CD14-positive monocyte (primary cell): ENCODE data around the gene SLC27A2. TPM values are rescaled to one million over a fixed set of nuclear protein-coding genes. Genes with fewer than 3 reads are reported as not detected.

Experiments used
- DNase-seq, 3 donors: peaks; one replicate each; pipeline ENCODE4 v3.0.0-alpha.2; 2011 to 2022
- H2AFZ ChIP-seq: 2 replicates; pipeline ENCODE4 v1.6.0; 2012; ENCODE audit warnings: mild to moderate bottlenecking, low read depth, low read length, inconsistent platforms; ENCODE audit not compliant: insufficient read depth, poor library complexity, severe bottlenecking
- H3K27ac ChIP-seq, 2 donors: 1 replicate in 1 of 2; 2 replicates in 1 of 2; pipeline ENCODE4 v1.5.1; 2012 to 2013; ENCODE audit warnings: low read length in 2 of 2, control low read depth in 1 of 2, inconsistent platforms in 1 of 2, low read depth in 1 of 2, mild to moderate bottlenecking in 1 of 2
- H3K27me3 ChIP-seq, 2 donors: one replicate each; pipeline versions ENCODE4 v1.6.0 to v1.6.1; 2011 to 2013; ENCODE audit warnings: low read length in 2 of 2; ENCODE audit not compliant: control insufficient read depth in 2 of 2, insufficient read depth in 2 of 2
- H3K36me3 ChIP-seq, 2 donors: replicated peaks in 1 of 2; 1 replicate in 1 of 2; 2 replicates in 1 of 2; pipeline versions ENCODE4 v1.5.1 to v1.6.1; 2012 to 2013; ENCODE audit warnings: low read length in 2 of 2, control low read depth in 1 of 2, inconsistent platforms in 1 of 2, mild to moderate bottlenecking in 1 of 2; ENCODE audit not compliant: insufficient read depth in 2 of 2, control insufficient read depth in 1 of 2
- H3K4me1 ChIP-seq, 2 donors: 1 replicate in 1 of 2; 2 replicates in 1 of 2; pipeline versions ENCODE4 v1.5.1 to v1.6.1; 2012 to 2013; ENCODE audit warnings: low read length in 2 of 2, control low read depth in 1 of 2, inconsistent platforms in 1 of 2, mild to moderate bottlenecking in 1 of 2, moderate library complexity in 1 of 2; ENCODE audit not compliant: insufficient read depth in 2 of 2, control insufficient read depth in 1 of 2
- H3K4me2 ChIP-seq: replicated peaks from 2 replicates; pipeline ENCODE3; 2012; ENCODE audit warnings: low read length, moderate library complexity, mild to moderate bottlenecking; ENCODE audit not compliant: poor library complexity, severe bottlenecking; ENCODE audit errors: extremely low read depth
- H3K4me3 ChIP-seq, 3 experiments: fragments of 200-600 bp in 1 of 3; sonication (generic) in 1 of 3; replicated peaks in 1 of 3; 1 replicate in 2 of 3; 2 replicates in 1 of 3; pipeline ENCODE4 v1.5.1; 2011 to 2013; ENCODE audit warnings: low read length in 3 of 3, mild to moderate bottlenecking in 3 of 3, control low read depth in 2 of 3, low read depth in 2 of 3, inconsistent platforms in 1 of 3, moderate library complexity in 1 of 3
- H3K79me2 ChIP-seq: 2 replicates; pipeline ENCODE4 v1.6.0; 2012; ENCODE audit warnings: mild to moderate bottlenecking, control low read depth, inconsistent platforms, low read length, moderate library complexity; ENCODE audit not compliant: insufficient read depth
- H3K9ac ChIP-seq: 2 replicates; pipeline ENCODE4 v1.6.0; 2017; ENCODE audit warnings: low read length, mild to moderate bottlenecking; ENCODE audit not compliant: insufficient read depth, poor library complexity, severe bottlenecking
- H3K9me3 ChIP-seq, 2 donors: replicated peaks in 1 of 2; 1 replicate in 1 of 2; 2 replicates in 1 of 2; pipeline versions ENCODE4 v1.5.1 to v1.6.1; 2012 to 2013; ENCODE audit warnings: low read length in 2 of 2, control low read depth in 1 of 2; ENCODE audit not compliant: control insufficient read depth in 1 of 2, insufficient read depth in 1 of 2
- H4K20me1 ChIP-seq: 2 replicates; pipeline ENCODE4 v1.6.0; 2012; ENCODE audit warnings: mild to moderate bottlenecking, low read length, control low read depth, moderate library complexity; ENCODE audit not compliant: insufficient read depth
- H3K27ac Mint-ChIP-seq, 7 donors: one replicate each; pipeline ENCODE4 v1.8.0; 2020; ENCODE audit warnings: mild to moderate bottlenecking in 7 of 7, mixed read lengths in 7 of 7, moderate library complexity in 6 of 7, inconsistent platforms in 2 of 7
- H3K27me3 Mint-ChIP-seq, 3 donors: one replicate each; pipeline ENCODE4 v1.8.0; 2021 to 2022; ENCODE audit warnings: low read depth in 3 of 3, mild to moderate bottlenecking in 3 of 3, mixed read lengths in 3 of 3, moderate library complexity in 3 of 3, inconsistent platforms in 1 of 3
- H3K36me3 Mint-ChIP-seq, 2 donors: one replicate each; pipeline ENCODE4 v1.8.0; 2020; ENCODE audit warnings: mixed read lengths in 2 of 2, inconsistent platforms in 1 of 2, mild to moderate bottlenecking in 1 of 2
- H3K4me1 Mint-ChIP-seq: one replicate; pipeline ENCODE4 v1.8.0; 2020; ENCODE audit warnings: mild to moderate bottlenecking, mixed read lengths
- H3K4me3 Mint-ChIP-seq, 2 donors: one replicate each; pipeline ENCODE4 v1.8.0; 2020; ENCODE audit warnings: mild to moderate bottlenecking in 2 of 2, mixed read lengths in 2 of 2, moderate library complexity in 1 of 2
- H3K9me3 Mint-ChIP-seq, 7 donors: one replicate each; pipeline ENCODE4 v1.8.0; 2020 to 2022; ENCODE audit warnings: mixed read lengths in 7 of 7, mild to moderate bottlenecking in 6 of 7, moderate library complexity in 6 of 7, inconsistent platforms in 2 of 7
- WGBS: methylation state at CpG from one replicate; pipeline ENCODE4 v1.1.5; 2013; ENCODE audit warnings: missing lambda C conversion rate; ENCODE audit not compliant: insufficient coverage; 5-methylcytosine and 5-hydroxymethylcytosine counted together
- intact Hi-C, 2 donors: fragments of 100-400 bp; cut with micrococcal nuclease; formaldehyde crosslinking; loops; one replicate each; pipeline versions ENCODE4 v1.15.0 to v1.15.1; 2023
- polyA plus RNA-seq, 3 donors: library from polyadenylated mRNA; depleted of rRNA in 1 of 3; unstranded in 2 of 3; stranded (reverse) in 1 of 3; fragments of 300-500 nt in 2 of 3; fragments of >200 nt in 1 of 3; fragmentation: Illumina TruSeq in 2 of 3; gene quantifications; 1 replicate in 2 of 3; 2 replicates in 1 of 3; pipeline ENCODE4 v1.2.3, GENCODE V29; 2012 to 2021
- TF ChIP-seq, protein P1 (sequence below): fragments of 200-600 bp; IDR thresholded peaks from one replicate; pipeline ENCODE4 v1.8.0; 2022; ENCODE audit warnings: antibody characterized with exemption, mild to moderate bottlenecking

The SLC27A2 gene
- polyA plus RNA-seq, 3 donors: 0.13 TPM; not detected in 2

DNA sequence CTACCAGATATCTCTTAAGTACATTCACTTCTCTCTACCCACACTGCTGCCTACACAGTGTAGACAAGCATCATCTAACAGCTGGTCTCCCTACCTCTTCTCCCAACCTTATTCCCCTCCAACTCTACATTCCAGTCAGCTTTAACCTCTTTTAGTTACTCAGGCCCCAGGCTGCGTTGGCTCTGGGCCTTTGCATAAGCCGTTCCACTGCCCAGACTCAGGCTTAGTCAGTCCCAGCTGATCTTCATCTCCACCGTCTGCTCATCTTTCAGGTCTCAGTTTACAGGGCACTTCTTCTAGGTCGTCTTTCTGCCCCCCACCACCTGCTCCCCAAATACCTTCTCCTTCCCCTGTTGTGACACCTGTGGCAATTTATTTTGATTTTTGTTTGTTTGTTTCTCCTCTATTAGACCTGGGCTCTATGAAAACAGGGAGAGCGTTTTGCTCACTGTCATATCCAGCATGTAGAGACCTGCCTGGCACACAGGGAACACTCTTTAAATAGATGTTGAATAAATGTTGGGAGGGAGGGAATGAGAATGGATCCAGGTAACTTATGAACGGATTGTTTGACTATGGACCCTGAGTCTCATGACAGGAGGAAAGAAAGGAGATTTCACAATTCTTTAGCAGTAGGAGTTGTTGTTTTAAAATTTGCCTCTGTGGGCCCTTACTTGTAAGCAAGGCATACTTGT lies 11.1 kb downstream of the SLC27A2 start:
- H3K27ac Mint-ChIP-seq: peak overlapping the region in 1 of 7 donors; percentile 47
- 96% methylated on average over 3 of the region's 6 CpGs for WGBS
- no peak overlapping the region for H3K4me2 ChIP-seq
- no peak overlapping the region for H3K9ac ChIP-seq
- H2AFZ ChIP-seq: no peak overlapping the region
- no peaks in the 10 kb centered on the region for H3K9me3 Mint-ChIP-seq
- DNase-seq: no peak
- intact Hi-C loops: no loop called here
- H3K79me2 ChIP-seq: no peaks in the 10 kb centered on the region
- no peak overlapping the region for H3K4me3 ChIP-seq
- no peaks in the 10 kb centered on the region for H3K27me3 ChIP-seq
- H3K4me1 ChIP-seq: no peaks in the 10 kb centered on the region
- H4K20me1 ChIP-seq: no peaks in the 10 kb centered on the region
- no peaks in the 10 kb centered on the region for H3K36me3 ChIP-seq
- no peak overlapping the region for H3K4me3 Mint-ChIP-seq
- H3K36me3 Mint-ChIP-seq: no peaks in the 10 kb centered on the region
- TF ChIP-seq, protein P1, sequence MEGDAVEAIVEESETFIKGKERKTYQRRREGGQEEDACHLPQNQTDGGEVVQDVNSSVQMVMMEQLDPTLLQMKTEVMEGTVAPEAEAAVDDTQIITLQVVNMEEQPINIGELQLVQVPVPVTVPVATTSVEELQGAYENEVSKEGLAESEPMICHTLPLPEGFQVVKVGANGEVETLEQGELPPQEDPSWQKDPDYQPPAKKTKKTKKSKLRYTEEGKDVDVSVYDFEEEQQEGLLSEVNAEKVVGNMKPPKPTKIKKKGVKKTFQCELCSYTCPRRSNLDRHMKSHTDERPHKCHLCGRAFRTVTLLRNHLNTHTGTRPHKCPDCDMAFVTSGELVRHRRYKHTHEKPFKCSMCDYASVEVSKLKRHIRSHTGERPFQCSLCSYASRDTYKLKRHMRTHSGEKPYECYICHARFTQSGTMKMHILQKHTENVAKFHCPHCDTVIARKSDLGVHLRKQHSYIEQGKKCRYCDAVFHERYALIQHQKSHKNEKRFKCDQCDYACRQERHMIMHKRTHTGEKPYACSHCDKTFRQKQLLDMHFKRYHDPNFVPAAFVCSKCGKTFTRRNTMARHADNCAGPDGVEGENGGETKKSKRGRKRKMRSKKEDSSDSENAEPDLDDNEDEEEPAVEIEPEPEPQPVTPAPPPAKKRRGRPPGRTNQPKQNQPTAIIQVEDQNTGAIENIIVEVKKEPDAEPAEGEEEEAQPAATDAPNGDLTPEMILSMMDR: no peak
- no peaks in the 10 kb centered on the region for H3K4me1 Mint-ChIP-seq
- H3K9me3 ChIP-seq: no peaks in the 10 kb centered on the region
- no peak overlapping the region for H3K27ac ChIP-seq
- peaks cover 0 to 4% (median 1%) of the 10 kb centered on the region in 3 donors for H3K27me3 Mint-ChIP-seq

- Histone ChIP-seq H2AFZ (no peak overlapping the region), H3K4me2 (no peak overlapping the region), H3K4me3 (no peak overlapping the region), H3K9me3 (no peaks in the 10 kb centered on the region), H3K4me1 (no peaks in the 10 kb centered on the region), H3K79me2 (no peaks in the 10 kb centered on the region), H3K27me3 (no peaks in the 10 kb centered on the region), H3K27ac (no peak overlapping the region), H3K9ac (no peak overlapping the region), H3K36me3 (no peaks in the 10 kb centered on the region), H4K20me1 (no peaks in the 10 kb centered on the region)
- no peak overlapping the region for H3K4me3 Mint-ChIP-seq
- H3K27ac Mint-ChIP-seq: no peak overlapping the region
- H3K36me3 Mint-ChIP-seq: no peaks in the 10 kb centered on the region
- H3K9me3 Mint-ChIP-seq: peaks cover 0 to 2% (median 0%) of the 10 kb centered on the region in 7 donors
- no peaks in the 10 kb centered on the region for H3K4me1 Mint-ChIP-seq
- DNase-seq: no peak
- intact Hi-C loops: no loop called here
- TF ChIP-seq, protein P1: no peak
- no peaks in the 10 kb centered on the region for H3K27me3 Mint-ChIP-seq
Measured at GRCh38 chr15:50202003-50202402, 20.0 kb downstream of the SLC27A2 start.
